Measurements from ENCODE around the gene COL23A1.
A peak's percentile ranks its signal among the peaks of the same experiment; 100 is the strongest.

COL23A1 gene

GRCh38 chr5:178337334-178337741 is 252.9 kb downstream of the COL23A1 start:
- DNase-seq (ENCODE audit: low spot score) = no peak

GRCh38 chr5:178336889-178337288 is 253.3 kb downstream of the COL23A1 start:
- DNase-seq (ENCODE audit: low spot score) = no peak

- DNase-seq (ENCODE audit: low spot score) = no peak
Observed at GRCh38 chr5:178335302-178336030, 254.7 kb downstream of the COL23A1 start.

GRCh38 chr5:178334861-178335260 is 255.3 kb downstream of the COL23A1 start:
- DNase-seq (ENCODE audit: low spot score) = no peak

GRCh38 chr5:178333821-178334481 is 256.2 kb downstream of the COL23A1 start:
- no peak for DNase-seq (ENCODE audit: low spot score)

- no peak for DNase-seq (ENCODE audit: low spot score)
Observed at GRCh38 chr5:178332210-178332641, 258.0 kb downstream of the COL23A1 start.

- DNase-seq (ENCODE audit: low spot score) = no peak
Observed at GRCh38 chr5:178331491-178331996, 258.6 kb downstream of the COL23A1 start.

- DNase-seq (ENCODE audit: low spot score) = peak; percentile 20
Observed at GRCh38 chr5:178330791-178331404, 259.3 kb downstream of the COL23A1 start.

- DNase-seq (ENCODE audit: low spot score) = no peak
Observed at GRCh38 chr5:178328826-178329730, 261.1 kb downstream of the COL23A1 start.

- no peak for DNase-seq (ENCODE audit: low spot score)
Observed at GRCh38 chr5:178327931-178328711, 262.1 kb downstream of the COL23A1 start.

GRCh38 chr5:178327446-178327845 is 262.7 kb downstream of the COL23A1 start:
- no peak for DNase-seq (ENCODE audit: low spot score)

GRCh38 chr5:178326374-178326715 is 263.8 kb downstream of the COL23A1 start:
- no peak for DNase-seq (ENCODE audit: low spot score)

GRCh38 chr5:178325679-178326373 is 264.4 kb downstream of the COL23A1 start:
- DNase-seq (ENCODE audit: low spot score) = no peak

- DNase-seq (ENCODE audit: low spot score) = no peak
Observed at GRCh38 chr5:178325311-178325678, 264.9 kb downstream of the COL23A1 start.

GRCh38 chr5:178324481-178325310 is 265.5 kb downstream of the COL23A1 start:
- DNase-seq (ENCODE audit: low spot score) = peak; percentile 18

- no peak for DNase-seq (ENCODE audit: low spot score)
Observed at GRCh38 chr5:178323961-178324360, 266.2 kb downstream of the COL23A1 start.

- no peak for DNase-seq (ENCODE audit: low spot score)
Observed at GRCh38 chr5:178323541-178323865, 266.7 kb downstream of the COL23A1 start.

GRCh38 chr5:178322736-178323540 is 267.3 kb downstream of the COL23A1 start:
- DNase-seq (ENCODE audit: low spot score) = no peak

- no peak for DNase-seq (ENCODE audit: low spot score)
Observed at GRCh38 chr5:178320281-178320855, 269.8 kb downstream of the COL23A1 start.

All from NAMALWA (cell line).